ENCODE data around the gene NPPC.

DNA sequence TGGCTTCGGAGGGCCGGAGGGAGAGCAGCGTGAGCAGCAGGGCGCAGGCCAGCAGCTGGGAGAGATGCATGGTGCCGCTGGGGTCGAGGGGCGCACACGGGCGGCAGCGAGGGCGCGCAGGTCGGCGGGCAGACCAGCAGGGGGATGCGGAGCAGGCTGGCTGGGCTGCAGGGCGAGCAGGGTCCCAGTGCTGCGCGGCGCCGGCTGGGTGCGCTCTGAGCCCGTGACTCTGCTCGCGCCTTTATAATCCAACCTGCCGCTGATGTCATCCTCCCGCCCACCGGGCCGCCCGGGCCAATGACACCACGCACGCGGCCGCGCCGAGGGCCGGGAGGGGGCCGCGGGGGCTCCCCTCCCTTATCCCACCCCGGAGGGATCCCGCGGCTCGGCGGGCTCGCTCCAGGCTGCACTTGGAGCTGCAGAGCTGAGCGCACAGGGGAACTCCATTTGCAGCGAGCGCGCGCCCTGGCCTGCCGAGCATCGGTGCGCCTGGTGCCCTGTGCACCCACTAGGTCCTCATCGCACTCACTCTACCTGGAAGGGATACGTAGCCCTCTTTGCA is at the start of gene NPPC:
- TF ChIP-seq, protein P1, sequence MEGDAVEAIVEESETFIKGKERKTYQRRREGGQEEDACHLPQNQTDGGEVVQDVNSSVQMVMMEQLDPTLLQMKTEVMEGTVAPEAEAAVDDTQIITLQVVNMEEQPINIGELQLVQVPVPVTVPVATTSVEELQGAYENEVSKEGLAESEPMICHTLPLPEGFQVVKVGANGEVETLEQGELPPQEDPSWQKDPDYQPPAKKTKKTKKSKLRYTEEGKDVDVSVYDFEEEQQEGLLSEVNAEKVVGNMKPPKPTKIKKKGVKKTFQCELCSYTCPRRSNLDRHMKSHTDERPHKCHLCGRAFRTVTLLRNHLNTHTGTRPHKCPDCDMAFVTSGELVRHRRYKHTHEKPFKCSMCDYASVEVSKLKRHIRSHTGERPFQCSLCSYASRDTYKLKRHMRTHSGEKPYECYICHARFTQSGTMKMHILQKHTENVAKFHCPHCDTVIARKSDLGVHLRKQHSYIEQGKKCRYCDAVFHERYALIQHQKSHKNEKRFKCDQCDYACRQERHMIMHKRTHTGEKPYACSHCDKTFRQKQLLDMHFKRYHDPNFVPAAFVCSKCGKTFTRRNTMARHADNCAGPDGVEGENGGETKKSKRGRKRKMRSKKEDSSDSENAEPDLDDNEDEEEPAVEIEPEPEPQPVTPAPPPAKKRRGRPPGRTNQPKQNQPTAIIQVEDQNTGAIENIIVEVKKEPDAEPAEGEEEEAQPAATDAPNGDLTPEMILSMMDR (conservative IDR thresholded peaks at IDR 0.05): no peak
- no peak for TF ChIP-seq EZH2 (IDR thresholded peaks at IDR 0.05; ENCODE audit: low read depth)

All from PC-9 (cell line).